Activated CD4-positive, alpha-beta T cell treated with anti-CD3 and anti-CD28 coated beads, Interleukin-2, Interleukin-4, amounts not matched to agents 100 ng/mL and 50 ng/mL, durations not matched to agents 16 hours and 8 hours (primary cell): ENCODE results near the gene PSRC1.
A peak's percentile ranks its signal among the peaks of the same experiment; 100 is the strongest.

Experiments
- DNase-seq: peaks from one replicate; pipeline ENCODE4 v3.0.0-alpha.2; 2020; ENCODE audit warnings: low spot score

The PSRC1 gene

DNA sequence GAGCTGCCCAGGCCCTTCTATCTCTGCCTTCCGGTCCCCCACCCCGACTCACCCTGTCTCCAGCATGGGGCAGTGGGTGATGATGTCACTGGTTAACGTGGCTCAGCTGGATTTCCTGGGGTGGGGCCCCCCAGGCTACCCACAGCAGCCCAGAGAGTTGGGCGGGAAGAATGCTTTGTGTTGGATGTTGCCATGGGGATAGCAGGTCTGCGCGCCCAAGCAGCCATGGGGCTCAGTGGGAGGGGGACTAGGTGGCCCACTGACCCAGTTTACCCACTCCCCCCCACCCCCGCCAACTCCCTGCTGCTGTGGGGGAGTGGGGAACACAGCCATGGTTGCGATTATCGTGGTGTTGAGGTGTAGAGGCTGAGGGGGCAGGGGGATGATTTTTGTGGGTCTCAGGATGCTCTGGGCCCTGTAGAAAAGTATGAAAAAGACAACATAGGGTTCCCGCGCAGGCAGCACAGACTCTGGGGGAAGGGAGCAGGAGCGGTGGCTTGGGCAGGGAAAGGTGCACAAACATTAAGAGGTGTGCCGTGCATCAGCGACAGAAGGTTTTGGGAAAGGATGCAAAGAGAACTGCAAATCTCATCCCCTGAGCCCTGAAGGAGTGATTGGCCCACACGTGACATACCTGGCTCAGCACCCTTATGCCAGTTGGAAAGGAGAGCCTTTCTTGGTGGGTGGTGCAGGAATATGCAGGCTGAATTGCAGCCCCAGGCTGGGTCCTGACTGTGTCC lies 25.1 kb downstream of the PSRC1 start:
- no peak for DNase-seq

DNA sequence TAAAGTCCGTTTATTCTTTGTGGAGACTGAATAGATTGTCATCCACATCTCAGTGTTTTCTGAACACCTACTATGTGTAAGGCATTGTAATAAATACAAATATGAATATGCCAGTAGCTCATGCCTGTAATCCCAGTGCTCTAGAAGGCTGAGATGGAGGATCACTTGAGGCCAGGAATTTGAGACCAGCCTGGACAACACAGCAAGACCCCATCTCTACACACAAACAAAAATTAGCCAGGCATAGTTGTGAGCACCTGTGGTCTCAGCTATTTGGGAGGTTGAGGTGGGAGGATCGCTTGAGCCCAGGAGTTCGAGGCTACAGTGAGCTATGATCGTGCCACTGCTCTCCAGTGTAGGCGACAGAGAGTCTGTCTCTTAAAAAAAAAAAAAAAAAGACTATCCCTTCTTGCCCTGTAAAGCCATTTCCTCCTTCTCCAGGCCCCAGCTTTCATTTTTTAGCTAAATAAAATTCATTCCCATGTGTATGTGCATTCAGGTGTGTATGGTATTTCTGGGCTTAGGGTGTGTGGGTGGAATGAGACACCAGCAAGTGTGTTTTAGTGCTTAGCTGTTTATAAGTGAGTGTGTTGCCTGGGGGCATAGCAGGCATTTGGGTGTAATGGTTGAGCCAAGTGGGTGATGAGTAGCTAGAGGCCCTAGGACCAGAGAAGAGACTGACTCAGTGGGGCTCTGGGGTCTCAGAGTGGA lies 25.8 kb downstream of the PSRC1 start:
- DNase-seq, result no peak

DNA sequence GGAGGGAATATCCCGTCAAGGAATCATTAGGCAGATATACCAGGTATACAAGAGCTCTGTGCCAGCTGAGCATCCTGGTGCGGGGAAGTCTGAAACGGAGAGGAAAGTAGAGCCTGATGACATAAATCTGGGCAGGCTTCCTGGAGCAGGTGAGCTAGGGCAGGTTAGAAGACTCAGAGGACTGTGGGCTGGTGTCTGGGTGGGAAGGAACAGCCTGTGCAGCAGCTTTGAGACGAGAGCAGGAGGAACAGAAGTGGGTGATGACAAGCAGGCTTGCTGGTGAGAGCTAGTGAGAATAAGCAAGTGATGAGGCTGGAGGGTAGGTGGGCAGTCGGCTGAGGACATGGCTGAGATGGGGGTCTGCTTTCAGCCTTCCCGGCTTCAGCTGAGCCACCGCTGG lies 26.9 kb downstream of the PSRC1 start:
- DNase-seq, result no peak

DNA sequence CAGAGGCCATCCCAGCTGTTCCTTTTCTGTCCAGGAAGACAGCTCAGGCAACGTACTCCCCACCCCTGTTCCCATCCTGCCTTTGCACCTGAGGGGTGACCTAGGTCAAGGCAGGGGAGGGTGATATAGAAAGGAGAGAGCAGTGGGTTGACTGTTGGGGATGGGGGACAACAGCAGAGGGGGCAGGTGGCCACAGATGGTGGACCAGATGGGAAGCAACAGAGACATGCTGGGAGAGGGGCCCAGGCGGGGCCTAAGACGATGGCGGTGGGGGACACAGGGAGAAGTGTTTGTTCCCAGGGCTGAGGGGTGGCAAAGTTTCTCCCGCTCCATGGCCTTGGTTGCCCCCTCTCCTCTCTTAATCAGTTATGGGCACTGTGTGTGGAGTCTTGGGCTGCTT lies 27.3 kb downstream of the PSRC1 start:
- no peak for DNase-seq

DNA sequence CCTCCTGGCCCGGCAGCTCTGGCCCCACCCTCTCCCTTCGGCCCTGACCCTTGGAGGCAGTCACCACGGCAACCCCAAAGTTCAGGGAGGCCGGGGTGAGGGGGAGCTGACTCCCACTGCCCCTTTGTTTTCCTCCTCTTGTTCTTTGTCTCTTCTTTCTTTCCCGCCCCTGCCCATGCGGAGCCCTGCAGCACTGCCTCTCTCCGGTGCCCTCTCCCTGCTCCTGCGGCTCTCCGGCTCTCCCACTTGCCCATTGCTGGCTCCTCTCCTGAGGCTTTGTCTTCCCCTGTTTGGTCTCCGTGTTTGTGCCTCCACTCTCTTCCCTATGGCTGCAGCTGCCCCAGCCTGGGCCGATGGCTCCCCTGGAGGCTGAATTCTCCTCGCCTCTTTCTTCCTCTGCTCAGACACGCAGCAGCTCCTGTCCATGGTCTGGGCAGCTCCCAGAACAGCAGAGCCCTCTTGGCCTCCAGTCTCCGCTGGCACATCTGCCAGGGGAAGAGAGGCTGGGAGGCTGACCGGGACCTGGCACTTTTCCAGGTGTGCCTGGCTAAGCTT lies 27.8 kb downstream of the PSRC1 start:
- no peak for DNase-seq

DNA sequence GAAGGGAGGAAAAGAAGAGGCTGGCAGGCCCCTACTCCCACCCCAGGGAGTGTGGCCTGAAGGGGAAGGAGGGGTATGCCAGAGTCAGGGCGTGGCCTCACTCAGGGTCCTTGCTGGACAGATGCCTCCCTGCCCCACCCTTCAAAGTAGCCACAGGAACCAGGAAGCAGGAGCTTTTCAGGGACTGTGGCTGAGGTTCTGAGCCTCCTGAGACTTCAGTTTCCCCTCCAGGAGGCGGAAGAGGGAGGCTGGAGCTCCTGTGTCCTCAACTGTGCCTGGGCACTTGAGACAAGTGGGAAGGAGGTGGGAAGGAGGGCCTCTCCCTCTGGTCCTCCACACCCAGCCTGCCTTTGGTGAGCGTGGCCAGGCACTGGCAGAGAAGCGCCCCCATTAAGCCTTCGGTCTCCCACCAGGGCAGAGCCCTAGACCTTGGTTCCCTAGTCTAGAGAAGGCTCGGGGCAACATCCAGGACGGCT lies 28.3 kb downstream of the PSRC1 start:
- no peak for DNase-seq

DNA sequence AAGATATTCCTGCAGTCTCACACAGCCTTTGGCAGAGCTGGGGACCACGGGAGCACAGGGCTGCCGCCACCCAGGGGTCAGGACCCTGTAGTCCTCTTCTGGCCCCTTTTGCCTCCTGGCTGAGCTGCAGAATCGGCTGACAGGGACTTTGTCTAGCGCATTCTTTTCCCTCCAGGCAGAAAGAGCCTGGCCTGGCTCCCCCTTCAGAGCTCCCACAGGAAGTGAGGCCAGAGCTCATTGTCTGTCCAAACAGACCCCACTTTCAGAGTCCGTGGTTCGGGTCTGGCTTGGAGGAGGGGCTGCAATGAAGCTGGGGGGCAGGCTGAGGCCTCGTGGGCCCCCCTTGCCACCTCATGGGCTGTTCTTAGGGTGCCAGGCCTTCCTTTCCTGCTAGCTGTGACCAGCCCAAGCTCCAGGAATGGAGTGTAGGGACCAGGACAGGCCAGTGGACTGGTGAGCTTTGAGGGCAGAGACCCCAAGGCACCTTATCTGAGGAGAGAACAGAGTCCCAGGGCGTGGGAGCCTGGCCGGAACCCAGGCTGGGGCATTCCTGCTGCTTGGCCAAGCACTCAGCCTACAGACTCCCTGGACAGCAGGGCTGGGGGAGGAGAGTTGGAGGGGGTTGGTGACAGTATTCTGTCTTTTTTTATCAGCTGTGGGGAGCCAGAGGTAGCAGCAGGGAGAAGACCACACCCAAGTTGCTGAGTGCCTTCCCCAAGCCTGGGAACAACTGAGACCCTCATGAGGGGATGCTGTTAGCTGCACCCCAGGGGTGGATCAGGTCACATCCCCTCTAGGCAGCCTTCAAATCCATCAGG lies 28.9 kb downstream of the PSRC1 start:
- no peak for DNase-seq

DNA sequence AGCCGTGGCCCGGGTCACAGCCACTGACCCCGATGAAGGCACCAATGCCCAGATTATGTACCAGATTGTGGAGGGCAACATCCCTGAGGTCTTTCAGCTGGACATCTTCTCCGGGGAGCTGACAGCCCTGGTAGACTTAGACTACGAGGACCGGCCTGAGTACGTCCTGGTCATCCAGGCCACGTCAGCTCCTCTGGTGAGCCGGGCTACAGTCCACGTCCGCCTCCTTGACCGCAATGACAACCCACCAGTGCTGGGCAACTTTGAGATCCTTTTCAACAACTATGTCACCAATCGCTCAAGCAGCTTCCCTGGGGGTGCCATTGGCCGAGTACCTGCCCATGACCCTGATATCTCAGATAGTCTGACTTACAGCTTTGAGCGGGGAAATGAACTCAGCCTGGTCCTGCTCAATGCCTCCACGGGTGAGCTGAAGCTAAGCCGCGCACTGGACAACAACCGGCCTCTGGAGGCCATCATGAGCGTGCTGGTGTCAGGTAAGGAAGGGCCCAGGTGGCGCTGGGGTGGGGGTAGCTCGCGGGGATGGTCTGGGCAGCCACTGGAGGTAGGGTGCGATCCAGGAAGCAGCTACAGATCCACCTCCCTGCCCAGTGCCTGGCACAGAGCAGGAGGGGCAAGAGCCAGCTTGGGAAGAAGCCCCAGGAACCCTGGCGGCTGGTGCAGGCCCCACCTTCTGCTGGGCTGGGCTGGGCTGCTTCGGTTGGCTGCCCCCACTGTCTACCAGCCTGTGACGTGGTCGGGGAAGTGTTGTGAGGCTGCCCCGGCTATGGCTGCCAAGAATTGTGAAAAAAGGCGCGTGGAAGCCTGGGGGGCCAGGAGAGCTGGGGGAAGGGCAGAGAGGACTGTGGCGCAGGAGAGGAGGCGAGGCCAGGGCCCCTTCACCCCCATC lies 29.8 kb downstream of the PSRC1 start:
- DNase-seq, result no peak

DNA sequence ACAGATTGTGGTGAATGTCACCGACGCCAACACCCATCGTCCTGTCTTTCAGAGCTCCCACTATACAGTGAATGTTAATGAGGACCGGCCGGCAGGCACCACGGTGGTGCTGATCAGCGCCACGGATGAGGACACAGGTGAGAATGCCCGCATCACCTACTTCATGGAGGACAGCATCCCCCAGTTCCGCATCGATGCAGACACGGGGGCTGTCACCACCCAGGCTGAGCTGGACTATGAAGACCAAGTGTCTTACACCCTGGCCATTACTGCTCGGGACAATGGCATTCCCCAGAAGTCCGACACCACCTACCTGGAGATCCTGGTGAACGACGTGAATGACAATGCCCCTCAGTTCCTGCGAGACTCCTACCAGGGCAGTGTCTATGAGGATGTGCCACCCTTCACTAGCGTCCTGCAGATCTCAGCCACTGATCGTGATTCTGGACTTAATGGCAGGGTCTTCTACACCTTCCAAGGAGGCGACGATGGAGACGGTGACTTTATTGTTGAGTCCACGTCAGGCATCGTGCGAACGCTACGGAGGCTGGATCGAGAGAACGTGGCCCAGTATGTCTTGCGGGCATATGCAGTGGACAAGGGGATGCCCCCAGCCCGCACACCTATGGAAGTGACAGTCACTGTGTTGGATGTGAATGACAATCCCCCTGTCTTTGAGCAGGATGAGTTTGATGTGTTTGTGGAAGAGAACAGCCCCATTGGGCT lies 30.6 kb downstream of the PSRC1 start:
- DNase-seq, result no peak

DNA sequence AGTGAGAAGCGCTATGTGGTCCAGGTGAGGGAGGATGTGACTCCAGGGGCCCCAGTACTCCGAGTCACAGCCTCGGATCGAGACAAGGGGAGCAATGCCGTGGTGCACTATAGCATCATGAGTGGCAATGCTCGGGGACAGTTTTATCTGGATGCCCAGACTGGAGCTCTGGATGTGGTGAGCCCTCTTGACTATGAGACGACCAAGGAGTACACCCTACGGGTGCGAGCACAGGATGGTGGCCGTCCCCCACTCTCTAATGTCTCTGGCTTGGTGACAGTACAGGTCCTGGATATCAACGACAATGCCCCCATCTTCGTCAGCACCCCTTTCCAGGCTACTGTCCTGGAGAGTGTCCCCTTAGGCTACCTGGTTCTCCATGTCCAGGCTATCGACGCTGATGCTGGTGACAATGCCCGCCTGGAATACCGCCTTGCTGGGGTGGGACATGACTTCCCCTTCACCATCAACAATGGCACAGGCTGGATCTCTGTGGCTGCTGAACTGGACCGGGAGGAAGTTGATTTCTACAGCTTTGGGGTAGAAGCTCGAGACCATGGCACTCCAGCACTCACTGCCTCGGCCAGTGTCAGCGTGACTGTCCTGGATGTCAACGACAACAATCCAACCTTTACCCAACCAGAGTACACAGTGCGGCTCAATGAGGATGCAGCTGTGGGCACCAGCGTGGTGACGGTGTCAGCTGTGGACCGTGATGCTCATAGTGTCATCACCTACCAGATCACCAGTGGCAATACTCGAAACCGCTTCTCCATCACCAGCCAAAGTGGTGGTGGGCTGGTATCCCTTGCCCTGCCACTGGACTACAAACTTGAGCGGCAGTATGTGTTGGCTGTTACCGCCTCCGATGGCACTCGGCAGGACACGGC lies 31.4 kb downstream of the PSRC1 start:
- no peak for DNase-seq

DNA sequence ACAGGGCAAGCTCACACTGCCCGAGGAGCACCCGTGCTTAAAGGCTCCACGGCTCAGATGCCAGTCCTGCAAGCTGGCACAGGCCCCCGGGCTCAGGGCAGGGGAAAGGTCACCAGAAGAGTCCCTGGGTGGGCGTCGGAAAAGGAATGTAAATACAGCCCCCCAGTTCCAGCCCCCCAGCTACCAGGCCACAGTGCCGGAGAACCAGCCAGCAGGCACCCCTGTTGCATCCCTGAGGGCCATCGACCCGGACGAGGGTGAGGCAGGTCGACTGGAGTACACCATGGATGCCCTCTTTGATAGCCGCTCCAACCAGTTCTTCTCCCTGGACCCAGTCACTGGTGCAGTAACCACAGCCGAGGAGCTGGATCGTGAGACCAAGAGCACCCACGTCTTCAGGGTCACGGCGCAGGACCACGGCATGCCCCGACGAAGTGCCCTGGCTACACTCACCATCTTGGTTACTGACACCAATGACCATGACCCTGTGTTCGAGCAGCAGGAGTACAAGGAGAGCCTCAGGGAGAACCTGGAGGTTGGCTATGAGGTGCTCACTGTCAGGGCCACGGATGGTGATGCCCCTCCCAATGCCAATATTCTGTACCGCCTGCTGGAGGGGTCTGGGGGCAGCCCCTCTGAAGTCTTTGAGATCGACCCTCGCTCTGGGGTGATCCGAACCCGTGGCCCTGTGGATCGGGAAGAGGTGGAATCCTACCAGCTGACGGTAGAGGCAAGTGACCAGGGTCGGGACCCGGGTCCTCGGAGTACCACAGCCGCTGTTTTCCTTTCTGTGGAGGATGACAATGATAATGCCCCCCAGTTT lies 32.3 kb downstream of the PSRC1 start:
- DNase-seq, result no peak

DNA sequence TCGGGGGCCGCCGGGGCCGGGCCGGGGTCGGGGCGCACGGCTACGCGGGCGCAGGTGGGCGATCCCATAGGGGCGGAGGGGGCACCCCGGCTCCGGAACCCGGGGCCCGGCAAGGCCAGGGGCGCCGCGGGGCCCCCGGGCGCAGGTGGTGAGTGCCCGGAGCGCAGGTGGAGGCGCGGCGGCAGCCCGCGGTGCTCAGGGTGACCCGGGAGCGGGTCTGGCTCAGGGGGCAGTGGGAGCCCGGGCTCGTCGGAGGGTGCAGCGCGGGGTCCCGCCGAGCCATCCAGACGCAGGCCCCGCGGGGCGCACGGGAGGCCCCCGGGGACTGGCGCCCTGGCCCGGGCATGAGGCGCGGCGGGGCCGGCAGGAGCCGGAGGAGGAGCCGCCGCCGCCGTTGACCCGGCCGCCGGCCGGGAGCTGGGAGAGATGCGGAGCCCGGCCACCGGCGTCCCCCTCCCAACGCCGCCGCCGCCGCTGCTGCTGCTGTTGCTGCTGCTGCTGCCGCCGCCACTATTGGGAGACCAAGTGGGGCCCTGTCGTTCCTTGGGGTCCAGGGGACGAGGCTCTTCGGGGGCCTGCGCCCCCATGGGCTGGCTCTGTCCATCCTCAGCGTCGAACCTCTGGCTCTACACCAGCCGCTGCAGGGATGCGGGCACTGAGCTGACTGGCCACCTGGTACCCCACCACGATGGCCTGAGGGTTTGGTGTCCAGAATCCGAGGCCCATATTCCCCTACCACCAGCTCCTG lies 33.1 kb downstream of the PSRC1 start:
- DNase-seq, result no peak

DNA sequence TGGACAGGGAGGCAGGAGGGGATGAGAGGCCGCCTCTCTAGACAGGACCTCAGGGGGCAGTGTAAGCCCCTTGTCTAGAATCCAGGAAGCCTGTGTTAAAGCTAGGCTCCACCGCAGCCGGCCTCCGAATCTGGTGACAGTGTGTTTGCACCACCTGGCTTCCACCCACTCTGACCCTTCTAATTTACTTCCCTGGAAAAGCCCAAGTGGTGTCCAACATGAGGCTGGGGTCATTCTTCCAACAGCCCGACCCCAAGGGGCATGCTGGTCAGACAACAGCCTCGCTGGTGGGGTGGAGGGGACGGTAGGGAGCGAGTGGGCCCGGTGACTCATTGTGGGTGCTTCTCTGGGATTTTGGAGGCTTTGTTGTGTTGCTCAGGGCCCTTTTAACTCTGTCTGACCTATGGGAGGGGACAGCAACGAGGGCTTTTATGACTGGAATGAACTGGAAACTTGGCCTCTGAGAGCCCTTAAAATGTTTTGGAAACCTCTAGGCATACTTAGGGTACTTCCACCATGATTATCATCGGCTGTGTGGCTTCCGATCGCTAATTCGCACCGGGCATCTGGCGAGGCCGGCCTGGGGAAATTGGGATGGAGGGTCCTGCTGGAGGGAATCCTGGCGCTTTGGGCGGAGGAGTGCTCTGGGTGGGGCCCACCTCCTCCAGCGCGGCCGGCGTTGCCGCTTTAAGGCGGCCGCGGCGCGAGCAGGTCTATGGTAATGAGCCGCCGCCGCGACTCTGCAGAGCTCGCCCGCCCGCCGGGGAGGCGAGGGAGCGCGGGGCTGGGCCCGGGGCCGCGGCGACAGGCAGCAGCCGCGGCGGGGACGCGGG lies 33.9 kb downstream of the PSRC1 start, which contains the start of gene CELSR2:
Gene CELSR2, plus strand, starts transcription at position 743 of the 833 bp plus-strand sequence. CDS start 541 bp downstream, outside the sequence.
- peak; percentile 55 for DNase-seq

DNA sequence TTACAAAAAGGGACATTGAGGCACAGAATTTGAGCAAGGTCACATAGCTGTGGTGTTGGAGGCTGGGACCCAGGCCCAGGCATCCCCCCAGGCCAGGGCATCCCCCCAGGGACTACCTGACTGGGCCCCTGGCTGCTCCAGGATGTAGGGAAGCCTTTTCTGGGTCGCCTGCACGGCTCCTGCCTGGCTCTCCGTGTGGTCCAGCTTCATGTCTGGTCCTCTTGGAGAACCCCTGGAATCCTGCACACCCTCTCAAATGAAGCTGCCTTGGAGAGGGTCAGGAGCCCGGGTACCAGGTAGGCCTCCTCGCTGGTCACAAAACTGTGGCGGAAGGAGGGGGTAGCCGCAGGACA lies 34.5 kb downstream of the PSRC1 start:
- DNase-seq, result no peak

DNA sequence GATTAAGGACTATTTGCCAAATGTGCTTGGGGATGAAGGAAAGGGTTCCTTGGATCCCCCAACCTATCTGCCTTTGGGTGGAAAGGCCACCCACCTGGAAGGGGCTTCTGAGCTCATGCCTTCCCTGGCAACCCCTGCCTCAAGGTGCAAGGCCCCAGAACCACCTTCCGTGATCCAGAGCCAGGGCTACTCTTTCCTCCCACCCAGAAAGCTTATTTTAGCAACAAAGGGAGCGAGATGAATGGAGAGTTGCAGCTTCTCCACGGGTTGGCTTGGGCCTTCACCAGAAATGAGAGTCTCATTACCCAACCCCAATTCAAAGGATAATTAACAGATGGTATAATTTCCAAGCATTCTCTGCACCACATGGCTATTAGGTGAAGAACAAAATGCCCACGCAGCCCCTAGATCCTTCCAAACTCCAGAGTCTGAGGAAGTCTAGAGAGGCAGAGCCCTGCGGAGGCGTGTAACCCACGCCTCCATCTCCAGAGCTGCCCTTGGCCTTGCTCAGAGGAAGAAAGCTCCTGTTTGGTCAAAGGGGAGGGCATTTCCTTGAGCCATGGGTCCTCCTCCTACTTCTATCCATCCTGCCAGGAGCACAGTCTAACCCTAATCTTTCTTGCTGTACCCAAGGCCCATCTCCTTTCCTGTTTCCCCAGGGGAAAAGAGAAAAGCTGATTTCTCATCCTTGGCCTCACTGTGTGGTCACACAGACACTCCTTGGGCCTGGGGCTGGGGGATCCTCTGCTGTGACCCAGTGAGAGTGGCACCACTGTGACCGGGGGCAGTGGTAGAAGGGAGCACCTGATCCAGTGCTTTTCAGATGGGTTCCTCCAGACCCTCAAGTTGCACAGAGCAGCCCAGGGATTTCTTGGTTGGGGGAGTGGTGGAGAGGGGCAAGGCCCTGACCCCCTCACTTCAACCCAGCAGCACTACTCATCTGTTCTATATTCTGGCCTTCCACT lies 35.3 kb downstream of the PSRC1 start:
- DNase-seq, result no peak

DNA sequence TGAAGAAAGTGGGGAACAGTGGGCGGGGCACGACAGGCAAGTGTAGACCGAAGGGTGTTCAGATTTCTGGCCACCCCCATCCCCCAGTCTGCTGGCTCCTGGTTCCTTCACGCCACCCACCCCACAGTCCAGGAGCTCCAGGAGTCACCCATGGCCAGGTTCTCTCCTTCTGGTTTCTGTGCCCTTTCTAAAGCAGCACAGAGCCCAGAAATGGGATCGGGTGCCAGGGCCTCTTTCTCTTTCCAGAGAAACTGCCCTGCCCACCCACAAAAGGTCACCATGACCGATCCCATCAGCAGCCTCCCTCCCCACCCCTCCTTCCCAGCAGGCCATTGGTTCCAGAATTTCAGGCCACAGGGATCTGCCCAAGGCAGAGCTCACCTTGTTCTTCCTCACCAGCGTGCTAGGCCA lies 36.8 kb downstream of the PSRC1 start:
- no peak for DNase-seq
